Sciatic nerve (tissue), 2 donors: ENCODE results near the gene ANKS1B. TPM values are rescaled to one million over a fixed set of nuclear protein-coding genes. Genes with fewer than 3 reads are reported as not detected.
A peak's percentile ranks its signal among the peaks of the same experiment; 100 is the strongest.

Experiments used
- ATAC-seq: fragments of 200-7000 bp; cut with Tn5 transposase; one replicate; pipeline ENCODE4 v1.9.1; 2020; ENCODE audit warnings: mild to moderate bottlenecking, moderate library complexity
- DNase-seq: peaks from one replicate; pipeline ENCODE4 v3.0.0-alpha.2; 2020; ENCODE audit warnings: low spot score
- intact Hi-C: fragments of 100-400 bp; cut with DNase I; formaldehyde crosslinking; loops from one replicate; pipeline ENCODE4 v1.14.2; 2022
- total RNA-seq: library from RNA; stranded (reverse); fragmentation: NEBNext Ultra II Directional; extraction: Animal tissue kit (Norgen Biotek cat#: 25700); gene quantifications from one replicate; pipeline ENCODE4 v1.2.1, GENCODE V29; 2021
- donor health status: DM: no; HTN: no; CAD: no.
- donor health status: DM: no; HTN: no; CAD: no.

ANKS1B gene
- total RNA-seq, 1 donor from 2014 or later, result 20.8 TPM

DNA sequence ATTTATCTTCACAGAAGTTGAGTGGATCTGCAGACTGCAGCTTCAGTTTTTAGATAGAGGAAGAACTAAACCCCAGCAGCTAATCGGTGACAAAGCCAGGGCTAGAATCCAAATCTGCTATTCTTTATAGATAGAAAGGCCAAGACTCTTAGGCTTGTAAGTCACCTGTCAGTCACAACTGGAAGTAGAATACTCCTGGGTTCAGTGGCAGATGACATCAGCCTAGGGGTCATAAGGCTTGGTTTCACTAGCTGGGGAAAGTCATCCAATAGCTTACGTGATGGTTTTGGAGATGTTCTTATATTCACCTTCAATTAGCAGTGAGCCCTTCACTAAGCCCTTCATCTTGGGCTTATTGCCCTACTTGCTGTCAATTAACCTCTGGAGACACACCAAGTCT, 1246.2 kb downstream of the ANKS1B start:
- no peak for ATAC-seq
- DNase-seq, result no peak
- intact Hi-C loops, result no loop called here

DNA sequence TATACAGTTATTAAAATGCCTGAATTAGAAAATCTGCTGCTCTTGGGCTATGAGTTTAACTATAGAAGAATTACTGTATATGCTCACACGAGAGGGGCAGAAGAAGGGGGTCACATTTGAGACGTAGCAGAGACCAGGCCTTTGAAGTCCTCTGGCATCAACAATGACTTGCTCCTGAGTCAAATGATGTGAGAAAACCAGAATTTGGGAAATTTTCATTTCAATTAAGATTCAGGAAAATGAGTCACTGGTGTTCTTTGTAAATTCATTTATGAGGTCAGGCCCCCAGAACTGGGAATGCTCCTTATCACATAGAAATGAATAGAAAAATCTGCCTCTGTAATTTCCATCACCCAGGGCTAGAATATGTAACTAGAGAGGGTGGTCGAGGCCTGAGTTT, 1246.7 kb downstream of the ANKS1B start:
- ATAC-seq, result no peak
- intact Hi-C loops, result no loop called here
- DNase-seq, result no peak

DNA sequence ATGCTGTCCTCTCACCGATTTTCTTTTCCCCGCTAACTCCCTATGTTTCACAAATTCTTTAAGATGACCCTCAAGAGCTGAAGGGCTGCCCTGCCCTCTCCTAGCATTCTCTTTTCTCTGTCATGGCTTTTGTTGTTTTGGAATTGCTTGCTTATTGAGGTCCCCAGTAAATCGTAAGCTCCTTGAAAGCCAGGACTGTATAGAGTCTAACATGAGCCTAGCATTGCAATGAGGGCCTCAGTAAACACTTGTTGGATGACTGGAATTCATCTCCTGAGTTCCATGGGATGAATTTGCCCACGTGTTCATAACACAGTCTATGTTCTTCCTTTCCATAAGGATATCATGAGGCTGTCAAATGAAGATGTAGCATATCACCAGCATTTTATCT, 1247.4 kb downstream of the ANKS1B start:
- ATAC-seq (no peak), DNase-seq (no peak)
- intact Hi-C loops, result no loop called here

DNA sequence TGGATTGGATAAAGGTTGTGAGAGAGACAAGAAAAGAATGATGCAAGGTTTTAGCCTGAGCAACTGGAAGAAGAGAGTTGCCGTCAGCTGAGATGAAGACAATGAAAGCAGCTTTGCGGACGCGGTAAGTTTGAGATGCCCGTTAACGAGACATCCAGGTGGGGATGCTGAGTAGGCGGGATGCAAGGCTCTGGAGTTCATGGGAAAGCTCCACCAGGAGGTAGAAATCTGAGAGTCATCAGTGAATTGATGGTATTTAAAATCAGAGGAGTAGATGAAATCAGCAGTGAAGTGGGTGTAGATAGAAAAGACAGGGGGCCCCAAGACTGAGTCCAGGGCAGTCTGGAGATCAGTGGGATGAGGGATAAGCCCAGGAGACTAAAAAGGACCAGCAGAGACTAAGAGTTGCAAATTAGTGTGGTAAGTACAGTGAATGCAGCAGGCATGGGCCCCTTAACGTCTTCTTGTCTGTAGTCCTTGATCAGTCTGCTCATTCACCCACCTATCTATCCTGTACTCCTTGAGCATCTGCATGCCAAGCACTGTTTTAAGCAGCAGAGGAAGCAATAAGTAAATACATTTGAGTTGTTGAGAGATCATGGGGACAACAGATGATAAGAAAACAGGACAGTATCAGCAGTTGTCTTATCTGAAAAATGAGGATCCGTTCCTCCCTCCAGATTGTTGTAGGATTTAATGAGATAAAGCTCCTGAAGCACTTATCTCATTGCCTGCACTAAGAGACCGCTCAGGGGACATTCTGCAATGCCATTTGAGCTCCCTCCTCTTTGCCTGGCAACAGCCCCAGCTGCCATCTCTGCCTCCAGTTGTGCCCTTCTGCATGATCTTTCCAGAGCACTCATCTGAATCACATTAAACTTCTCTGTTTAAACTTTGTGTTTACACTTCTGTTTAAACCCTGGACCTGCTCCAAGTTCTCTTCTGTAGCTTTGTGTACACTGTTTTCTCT, 1248.1 kb downstream of the ANKS1B start:
- no peak for ATAC-seq
- no peak for DNase-seq
- intact Hi-C loops, result no loop called here

DNA sequence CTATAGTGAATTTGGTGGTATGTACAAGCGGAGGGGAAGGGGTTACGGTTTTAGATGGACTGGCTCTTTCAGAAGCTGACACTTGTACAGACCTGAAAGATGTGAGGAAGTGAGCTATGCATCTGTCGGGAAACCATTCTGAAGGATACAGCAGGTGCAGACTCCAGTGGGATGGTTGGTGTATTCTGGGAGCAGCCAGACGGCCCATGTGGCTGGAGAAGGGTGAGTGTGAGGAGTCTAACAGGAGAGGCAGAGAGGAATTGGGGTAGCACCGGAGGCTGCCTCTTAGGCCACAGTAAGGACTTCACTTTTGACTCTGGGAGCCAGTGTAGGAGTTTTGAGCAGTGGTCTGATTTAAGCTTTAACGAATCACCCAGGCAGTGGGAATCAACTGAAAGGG, 1248.9 kb downstream of the ANKS1B start:
- ATAC-seq, result no peak
- DNase-seq, result no peak
- intact Hi-C loops, result no loop called here

DNA sequence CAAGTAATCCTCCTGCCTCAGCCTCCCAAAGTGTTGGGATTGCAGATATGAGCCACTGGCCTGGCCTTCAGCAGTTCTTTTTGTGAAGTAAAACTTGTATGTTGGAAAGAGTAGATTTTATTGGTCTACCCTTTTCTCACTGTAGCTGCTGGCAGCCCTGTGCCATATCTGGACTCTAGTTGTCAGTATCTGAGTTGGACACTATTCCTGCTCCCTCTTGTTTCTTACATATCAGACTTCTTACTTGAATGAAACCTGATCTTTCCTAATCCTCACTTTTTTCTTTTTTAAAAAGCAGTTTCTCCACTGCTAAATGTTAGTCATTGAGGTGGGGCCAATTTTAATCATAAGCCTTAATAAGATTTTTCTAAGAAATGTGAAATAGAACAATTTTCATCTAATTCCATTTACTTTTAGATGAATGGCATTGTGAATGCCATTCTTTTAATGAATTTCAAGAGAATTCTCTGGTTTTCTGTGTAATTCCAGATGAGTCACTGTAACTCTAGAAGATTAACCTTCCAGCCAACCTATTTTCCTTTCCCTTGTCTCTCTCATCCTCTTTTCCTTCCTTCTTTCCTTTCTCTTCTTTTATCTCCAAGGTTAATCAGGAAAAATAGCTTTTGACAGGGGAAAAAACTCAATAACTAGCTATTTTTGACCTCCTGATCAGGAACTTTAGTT, 1250.9 kb downstream of the ANKS1B start:
- DNase-seq (no peak), ATAC-seq (no peak)
- intact Hi-C loops, result no loop called here

DNA sequence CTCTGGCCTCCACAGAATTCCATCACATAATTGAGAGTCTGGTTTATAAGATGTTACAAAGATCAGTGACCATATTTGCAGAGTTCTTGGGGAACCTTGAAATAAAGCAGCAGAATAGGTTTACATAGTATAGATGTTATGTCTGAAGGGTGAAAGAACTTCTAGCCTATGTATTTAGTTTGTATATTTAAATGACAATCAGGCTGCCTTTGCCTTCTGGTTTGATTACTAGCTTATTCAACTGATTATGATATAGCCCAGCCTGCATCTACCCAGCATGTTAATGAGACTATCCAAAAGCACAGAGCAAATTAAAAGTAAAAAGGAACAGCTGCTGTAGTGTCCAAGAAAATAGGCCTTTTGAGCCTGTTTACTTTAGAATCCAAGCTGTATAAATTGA, 1254.3 kb downstream of the ANKS1B start:
- intact Hi-C loops, result no loop called here
- DNase-seq, result no peak
- no peak for ATAC-seq

DNA sequence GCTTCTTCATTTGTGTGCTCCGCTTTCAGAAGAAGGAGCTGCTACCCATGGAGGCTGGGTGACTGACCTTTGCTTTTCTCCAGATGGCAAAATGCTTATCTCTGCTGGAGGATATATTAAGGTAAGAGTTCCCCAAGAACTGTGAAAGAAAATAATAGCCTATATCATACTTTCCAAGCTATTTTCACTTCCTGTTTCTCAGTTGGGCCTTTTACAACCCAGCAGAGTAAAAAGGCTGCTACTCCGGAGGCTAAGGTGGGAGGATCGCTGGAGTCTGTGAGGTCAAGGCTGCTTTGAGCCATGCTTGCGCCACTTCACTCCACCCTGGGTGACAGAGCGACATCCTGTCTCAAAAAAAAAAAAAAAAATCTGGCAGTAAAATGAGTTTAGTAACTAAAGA, 1257.5 kb downstream of the ANKS1B start:
- ATAC-seq, result no peak
- intact Hi-C loops, result no loop called here

DNA sequence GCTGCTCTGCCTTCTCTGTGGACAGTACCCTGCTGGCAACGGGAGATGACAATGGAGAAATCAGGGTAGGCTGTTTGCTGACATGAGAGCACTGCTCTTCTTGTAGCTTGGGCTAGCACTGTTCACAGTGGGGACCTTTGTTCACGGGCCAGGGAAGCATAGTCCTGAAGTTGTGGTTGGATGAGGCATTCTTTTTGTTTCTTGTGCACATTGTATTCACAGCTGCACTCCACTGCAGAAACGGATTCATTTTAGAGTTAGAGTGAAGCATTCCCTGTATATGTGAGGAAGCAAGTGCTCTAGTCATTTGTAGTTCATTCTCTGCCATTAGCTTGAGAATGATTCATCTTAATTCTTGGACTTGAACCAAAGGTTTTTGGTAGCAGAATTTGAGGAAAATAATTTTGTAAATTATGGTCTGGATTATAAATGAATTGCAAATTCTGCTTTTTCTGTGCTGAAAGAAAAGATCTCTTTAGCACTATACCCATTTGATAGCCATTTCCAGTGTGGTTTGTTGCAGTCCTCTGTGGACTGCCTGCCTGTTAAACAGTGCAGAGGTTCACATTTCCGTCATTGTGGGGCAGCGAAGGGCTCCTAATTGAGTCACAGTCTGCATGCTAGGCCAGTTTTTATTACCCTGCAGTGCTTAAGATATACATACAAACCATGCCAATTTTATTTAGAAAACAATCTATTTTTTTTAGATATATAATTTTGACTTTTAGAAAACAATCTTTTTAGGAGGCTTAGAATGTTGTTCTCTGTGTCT, 1259.1 kb downstream of the ANKS1B start:
- intact Hi-C loops, result no loop called here
- DNase-seq (peak; percentile 64), ATAC-seq (peak; percentile 82)

More for the DNA sequence above, 1257.5 kb downstream of the ANKS1B start:
- no peak for DNase-seq

DNA sequence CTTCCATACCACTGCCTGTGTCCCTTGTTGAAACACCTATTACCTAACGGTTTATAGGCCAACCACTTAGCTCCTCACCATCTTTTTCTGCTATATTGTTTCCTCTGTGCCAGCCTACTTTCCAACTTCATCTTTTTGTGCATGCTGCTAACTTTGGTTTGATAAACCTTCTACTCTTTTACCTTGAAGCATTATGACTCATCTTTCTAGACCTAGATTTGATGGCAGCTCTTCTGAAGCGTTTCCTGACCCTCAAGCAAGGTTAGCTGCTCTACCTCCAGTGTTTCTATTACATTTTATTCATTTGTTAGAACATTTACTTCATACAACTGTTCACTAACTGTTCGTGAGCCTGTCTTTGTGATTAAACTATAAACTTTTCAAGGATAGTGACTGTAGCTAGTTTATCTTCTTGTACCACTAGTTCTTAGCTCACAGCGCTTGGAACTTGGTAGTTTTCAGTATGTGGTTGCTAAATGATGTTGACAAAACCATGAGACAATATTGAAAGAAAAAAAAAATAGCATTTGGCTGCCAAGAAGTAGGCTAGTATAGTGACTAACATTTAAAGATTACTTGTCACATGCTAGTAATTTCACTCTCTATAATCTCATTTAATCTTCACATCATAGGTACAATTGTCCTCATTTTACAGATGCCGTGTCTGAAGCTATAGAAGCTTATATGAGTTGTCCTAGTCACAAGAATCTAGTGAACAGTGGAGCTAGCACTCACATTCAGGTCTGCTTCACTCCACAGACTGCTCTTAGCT, 1260.2 kb downstream of the ANKS1B start:
- DNase-seq, result no peak

DNA sequence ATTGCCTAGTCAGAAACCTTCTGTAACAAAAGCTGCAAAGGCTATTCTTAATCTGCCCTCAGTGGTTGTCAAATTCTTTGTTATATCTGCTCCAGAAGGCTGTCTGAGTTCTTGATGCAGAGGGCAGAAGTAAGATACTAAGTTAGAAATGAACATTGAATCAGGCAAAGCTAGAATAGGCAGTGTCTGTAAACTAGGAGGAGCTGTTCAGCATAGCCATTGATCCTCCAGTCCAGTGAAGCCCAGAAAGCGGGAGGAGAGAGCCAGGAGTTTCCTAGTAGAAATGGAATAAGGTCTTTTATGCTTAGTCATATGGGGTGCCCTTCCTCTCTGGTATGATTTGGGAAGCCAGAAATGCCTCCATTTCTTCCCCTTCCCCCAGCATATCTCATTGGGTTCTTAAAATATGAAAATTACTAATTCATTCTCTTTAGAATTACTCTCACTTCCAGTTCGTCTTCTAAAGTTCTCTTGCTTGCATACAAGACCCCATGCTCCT, 1263.5 kb downstream of the ANKS1B start:
- intact Hi-C loops, result no loop called here
- ATAC-seq, result no peak

More for the DNA sequence above, 1260.2 kb downstream of the ANKS1B start:
- ATAC-seq, result no peak
- intact Hi-C loops, result no loop called here

DNA sequence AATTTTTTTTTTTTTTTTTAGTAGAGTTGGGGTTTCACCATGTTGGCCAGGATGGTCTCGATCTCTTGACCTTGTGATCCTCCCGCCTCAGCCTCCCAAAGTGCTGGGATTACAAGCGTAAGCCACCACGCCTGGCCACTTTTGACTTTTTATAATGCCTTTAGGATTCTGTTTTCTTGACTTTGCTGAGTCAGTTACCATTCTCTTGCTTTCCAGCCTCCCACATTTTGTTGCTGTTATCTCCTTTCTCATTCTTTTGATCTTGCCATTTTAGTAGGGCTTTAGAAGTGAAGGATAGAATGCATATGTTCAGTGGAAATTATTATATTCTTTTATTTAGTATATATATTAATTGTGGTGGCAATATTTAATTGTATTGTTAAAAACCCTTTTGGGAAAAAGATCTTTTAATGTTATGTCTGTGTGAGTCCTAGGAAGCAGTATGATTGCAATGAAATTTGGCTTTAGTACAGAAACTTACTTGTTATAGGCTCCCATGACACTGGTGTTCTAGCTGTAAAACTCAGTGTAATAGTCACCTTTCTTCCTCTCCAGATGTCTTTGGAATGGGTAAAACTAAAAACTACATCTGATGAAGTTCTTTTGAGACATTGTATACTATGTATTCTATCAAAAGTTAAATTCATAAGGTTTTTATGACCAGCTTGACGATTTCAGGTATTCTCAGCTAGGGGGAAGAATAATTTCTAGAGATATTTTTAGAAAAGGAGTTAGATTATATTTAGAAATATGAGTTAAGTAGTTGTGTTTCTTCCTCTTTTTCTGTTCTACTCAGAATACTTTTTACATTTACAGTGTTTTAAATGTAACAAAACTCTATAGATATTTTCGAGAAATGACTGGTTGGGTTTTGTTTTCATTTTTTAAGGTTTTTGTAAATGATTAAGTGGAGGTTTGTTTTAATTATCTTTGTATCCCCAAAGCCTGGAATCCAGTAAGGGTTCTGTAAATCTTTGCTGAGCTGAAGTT, 1264.9 kb downstream of the ANKS1B start:
- ATAC-seq (no peak), DNase-seq (no peak)
- intact Hi-C loops, result no loop called here

More for the DNA sequence above, 1263.5 kb downstream of the ANKS1B start:
- no peak for DNase-seq

DNA sequence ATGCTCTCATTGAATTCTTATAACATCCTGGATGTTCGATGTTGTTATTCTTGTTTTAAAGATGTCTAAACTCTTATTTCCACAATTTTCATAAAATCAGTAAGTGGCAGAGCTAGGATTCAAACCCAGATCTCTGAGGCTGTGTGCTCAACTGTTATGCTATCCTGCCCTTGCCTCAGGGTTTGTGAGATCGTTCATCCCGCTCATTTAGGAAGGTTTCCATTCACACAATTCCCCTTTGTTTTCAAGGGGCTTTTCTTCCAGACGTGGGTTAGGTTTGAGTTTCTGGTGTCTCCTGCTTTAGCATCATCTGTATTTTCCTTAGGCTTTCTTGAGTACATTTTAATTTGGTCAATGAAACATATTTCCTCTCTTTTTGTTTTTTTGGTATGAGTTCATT, 1270.3 kb downstream of the ANKS1B start:
- intact Hi-C loops, result no loop called here
- no peak for DNase-seq
- no peak for ATAC-seq

DNA sequence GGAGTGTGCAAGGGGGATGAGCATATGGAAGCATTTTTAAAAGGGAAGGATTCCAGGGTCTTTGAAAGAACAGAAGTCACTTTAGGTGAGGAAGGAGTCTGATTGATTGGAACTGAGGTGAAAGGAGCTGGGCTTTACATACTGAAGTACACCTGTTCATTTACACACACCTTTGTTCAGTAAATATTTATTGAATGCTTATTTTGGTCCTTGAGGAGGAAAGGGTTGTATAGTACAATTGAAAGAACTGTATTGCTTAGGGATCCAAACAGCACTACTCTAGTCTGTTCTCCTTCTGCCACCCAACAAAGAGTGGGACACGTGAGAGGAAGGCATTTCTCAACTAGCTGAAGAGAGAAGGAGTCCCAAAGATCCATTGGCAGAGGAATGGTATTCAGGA, 1275.7 kb downstream of the ANKS1B start:
- DNase-seq (no peak), ATAC-seq (no peak)
- intact Hi-C loops, result loop anchor here (5.0 kb wide), 1 partner anchor 298 kb away; no protein-coding TSS in a partner anchor

DNA sequence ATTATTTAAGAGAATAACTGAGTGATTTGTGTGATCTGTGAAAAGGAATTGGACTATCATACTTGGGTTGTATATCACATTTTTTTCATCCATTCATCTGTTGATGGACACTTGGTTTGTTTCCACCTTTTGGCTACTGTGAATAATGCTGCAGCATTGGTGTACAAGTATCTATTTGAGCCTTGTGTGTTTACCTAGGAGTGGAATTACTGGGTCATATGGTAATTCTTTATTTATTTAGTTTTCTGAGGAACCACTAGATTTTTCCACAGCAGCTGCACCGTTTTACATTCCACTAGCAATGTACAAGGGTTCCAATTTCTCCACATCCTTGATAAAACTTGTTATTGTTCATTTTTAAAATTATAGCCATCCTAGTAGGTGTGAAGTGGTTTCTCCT, 1283.6 kb downstream of the ANKS1B start:
- ATAC-seq (no peak), DNase-seq (no peak)
- intact Hi-C loops, result no loop called here

DNA sequence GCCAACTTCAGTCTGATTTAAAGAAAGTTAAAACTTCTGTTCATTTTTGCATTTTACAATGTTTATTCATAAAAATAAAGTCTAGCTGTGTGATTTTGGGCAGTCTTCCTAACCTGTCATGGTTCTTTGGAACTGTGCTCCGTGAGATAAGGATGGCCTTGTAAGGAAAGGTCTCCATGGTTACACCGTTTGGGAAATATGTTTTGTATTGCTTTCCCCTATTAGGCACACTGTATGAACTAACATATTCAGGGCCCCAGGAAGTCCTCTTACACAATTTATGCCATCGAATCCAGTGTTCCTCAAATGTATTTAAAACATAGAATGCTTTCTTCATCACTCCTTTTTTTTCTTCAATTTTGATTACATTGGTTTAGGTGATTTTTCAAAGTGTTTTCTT, 1285.2 kb downstream of the ANKS1B start:
- intact Hi-C loops, result no loop called here
- DNase-seq, result no peak
- ATAC-seq, result peak; percentile 68
